GM20431 (cell line): ENCODE measurements around the gene OBSL1.

Experiments used
- in situ Hi-C: fragments of 300-500 bp; cut with MseI, MboI; formaldehyde crosslinking; loops from one replicate; pipeline ENCODE4 v1.15.0; 2020; ENCODE audit warnings: low sequenced_read_pairs; ENCODE audit not compliant: unreplicated experiment

The OBSL1 gene

DNA sequence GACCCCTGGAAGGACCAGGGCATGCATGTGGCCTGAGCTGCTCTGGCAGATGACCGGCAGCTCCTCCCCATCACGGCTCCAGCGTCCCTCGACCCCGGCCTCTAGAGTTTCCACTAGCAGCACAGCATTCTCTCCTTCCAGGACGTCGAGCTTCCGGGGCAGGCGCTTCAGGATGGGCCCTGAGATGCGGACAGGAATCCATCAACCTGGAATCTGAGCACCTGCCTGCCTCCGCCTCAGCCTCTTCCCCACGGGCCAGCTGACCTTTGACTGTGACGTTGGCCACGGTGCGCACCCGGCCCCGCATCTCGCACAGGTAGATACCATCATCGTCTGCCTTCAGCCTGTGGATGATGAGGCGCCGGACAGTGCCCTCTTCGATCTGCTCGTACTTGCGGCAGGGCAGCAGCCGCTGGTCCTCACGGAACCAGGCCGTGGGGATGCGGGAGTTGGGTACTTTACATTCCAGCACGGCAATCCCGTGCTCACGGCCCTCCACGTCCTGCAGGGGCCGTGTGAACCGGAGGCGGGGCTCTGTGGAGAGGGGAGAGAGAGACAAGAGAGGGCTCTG is 3.5 kb downstream of the OBSL1 start:
- in situ Hi-C loops = no loop called here

DNA sequence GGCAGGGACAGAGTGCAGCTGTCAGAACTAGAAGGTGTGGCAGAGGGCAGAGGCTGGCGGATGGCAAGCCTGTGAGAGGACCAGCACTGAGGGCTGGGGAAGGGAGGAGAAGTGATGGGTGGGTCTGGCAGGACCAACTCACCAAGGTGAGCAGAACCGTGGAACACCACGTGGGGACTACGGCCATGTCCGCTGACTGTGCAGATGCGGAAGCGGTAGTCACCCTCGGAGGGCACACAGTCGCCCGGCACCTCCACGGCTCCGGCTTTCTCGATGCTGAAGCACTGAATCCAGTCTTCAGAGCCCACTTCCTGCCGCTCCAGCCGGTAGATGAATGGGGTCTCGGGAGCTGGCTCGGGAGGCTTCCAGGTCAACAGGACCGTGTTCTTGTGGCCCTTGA is 4.2 kb downstream of the OBSL1 start:
- in situ Hi-C loops = no loop called here

DNA sequence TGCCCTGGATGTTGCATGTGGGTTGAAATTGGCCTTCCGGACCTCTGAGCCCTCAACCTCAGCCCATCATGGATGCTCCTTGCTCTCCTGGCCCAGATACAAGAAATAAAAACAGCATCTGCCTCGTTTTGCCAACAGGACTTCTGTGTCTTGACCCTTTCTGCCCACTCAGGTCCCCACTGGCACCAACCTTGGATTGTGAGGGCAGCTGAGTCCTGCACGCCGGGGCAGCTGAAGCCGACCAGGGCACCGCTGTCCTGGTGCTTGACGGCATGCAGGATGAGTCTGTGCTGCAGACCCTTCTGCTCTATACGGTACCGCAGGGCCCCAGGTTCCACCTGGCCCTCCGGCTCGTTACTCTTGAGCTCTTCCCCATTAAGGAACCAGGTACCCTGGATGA is 4.7 kb downstream of the OBSL1 start:
- in situ Hi-C loops = no loop called here

GRCh38 chr2:219565130-219566080 is 5.9 kb downstream of the OBSL1 start:
- in situ Hi-C loops = no loop called here

- in situ Hi-C loops = no loop called here
Observed at GRCh38 chr2:219563271-219563928, 7.9 kb downstream of the OBSL1 start.

DNA sequence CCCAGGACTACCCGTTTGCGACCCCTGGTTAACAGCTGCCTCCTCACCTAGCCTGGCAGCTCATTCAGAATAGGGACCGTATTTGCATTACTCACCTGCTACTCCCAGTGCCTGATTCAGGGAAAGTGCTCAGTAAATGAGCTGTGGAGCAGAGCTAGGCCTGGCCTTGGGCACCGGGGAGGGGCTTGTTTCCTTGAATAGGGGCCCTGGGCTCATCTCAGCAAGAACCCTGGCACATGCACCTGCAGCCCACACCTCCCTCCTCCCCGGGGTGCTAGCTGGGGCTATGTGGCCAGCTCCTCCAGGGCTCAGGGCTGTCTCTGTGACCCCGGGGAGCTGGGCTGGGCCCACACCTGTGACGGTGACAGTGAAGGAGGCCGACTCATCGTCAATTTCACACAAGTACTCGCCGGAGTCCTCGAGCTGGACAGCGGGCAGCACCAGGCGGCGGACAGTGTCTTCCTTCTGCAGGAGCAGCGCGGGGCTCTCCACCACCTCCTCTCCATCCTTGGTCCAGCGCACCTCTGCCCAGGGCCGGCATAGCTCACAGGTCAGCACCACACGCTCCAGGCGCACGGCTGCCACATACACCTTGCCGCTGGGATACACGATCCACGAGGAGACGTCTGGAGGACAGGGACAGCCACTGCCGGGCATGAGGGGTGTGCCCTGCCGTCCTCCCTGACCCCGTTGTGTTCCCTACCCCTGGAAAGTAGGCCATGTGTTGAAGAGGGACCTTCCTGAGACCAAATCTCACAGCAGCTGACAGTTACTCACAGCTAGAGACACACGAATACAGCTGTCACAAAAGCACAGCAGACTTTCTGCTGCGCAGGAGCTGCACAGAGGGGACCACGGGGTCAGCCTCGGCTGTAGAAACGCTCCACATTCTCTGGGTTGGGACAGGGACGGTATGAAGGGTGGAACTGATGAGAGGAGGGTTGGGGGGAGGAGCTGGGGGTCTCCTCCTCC is 9.0 kb downstream of the OBSL1 start:
- in situ Hi-C loops = no loop called here

GRCh38 chr2:219561179-219562048 is 9.9 kb downstream of the OBSL1 start:
- in situ Hi-C loops = no loop called here

- in situ Hi-C loops = no loop called here
Observed at GRCh38 chr2:219560893-219561178, 10.5 kb downstream of the OBSL1 start.

DNA sequence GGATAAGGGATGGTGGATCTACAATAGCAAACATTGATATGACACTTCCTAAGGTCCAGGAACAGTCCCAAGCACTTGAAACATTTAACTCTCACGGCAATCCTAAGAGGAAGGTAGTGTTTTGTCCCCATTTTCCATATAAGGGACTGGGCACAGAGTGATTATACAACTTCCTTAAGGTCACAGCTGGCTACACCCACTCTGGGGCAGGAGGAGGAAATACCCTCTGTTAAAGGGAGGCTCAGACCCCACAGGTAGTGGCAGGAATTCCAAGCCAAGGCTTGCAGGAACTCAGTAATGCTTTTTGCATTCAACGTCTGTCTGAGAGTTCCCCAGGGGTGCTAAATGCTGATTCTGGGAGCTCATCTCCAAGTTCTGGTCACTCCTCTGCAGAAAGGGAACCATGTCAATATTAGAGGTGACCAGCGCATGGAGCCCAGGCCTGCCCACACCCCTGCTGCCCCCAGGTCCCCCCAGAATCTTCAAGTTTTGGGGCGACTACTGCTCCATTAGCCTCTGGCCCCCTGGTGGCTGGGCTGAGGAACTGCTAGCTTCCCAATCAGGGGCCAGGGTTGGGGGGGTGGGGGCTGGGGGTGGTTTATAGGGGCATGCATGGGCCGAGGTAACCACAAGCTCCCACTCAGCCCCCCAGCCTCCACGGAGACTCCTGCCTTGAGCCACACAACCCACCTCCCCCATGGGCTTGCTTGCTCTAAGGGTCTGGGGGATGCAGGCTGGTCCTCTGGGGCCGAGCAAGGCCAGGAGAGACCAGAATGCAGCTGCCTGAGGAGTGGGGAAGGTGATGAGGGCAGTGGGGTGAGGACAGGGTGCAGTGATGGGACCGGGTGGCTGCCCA is 11.1 kb downstream of the OBSL1 start:
- in situ Hi-C loops = no loop called here

DNA sequence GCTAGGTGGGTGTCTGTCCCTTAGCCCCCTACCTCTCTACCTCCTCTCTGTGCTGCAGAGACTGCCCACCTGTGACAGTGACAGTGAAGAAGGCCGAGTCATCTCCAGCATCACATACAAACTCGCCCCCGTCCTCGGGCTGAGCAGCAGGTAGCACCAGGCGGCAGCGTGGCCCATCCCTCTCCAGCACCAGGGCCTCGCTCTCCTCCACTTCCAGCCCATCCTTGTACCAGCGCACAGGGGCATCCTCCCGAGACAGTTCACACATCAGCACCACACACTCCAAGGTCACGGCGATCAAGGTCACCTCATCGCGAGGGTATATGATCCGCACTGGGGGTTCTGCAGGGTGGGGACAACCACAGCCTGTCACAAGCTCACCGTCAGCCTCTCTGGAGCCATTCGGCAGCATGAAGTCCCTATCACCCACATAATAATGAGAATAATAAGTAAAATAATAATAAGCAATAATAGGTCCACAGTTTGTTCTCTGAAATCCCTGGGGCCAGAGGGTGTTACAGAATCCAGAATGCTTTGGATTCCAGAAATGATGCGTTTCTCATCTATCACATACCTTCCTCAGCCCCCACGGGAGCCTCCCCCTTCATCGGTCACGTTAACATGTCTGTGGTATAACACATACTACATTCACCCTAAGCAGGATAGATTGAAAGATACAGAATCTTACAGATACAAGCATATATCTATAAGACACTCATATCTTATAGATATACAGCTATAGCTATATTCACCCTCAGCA is 12.0 kb downstream of the OBSL1 start:
- in situ Hi-C loops = no loop called here

DNA sequence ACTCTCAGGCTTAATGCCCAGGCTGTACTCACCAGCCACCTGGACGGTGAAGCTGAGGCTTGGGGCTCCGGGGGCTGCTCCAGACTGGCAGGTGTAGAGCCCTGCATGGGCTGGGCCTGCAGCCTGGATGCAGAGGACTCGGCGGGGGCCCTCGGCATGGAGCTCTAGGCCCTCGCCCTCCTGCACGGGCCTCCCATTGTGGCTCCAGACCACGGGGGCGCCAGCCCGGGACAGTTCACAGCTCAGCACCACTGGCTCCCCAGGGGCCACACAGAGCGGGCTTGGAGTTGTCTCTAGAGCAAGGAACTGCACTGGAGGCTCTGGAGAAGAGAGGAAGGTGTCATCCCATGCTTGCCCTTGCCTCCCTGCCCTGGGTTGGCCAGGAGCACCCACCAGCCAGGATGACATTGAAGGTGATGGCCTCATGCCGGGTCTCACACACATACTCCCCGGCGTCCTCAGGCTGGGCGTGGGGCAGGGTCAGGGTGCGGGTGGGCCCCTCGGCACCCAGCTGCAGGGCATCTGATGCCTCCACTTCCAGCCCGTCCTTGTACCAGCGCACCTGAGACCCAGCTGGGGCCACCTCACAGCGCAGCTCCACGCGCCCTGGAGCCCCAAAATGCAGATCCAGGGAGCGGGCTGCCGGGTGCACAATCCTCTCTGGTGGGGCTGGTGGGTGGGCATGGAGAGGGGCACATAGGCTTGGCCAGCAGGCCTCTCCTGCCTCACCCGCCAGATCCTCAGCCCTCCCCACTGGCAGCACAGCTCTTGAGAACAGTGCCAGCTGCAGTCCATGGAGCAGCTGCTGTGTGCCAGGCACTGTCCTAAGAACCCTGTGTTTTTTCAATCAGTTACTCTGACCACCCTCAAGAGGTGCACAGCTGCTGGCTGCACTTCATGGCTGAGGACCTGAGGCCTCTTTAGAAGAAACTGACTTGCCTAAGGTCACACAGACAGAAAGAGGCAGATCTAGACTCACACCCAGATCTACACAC is 13.3 kb downstream of the OBSL1 start:
- in situ Hi-C loops = no loop called here

GRCh38 chr2:219557320-219557719 is 14.0 kb downstream of the OBSL1 start:
- in situ Hi-C loops = no loop called here

- in situ Hi-C loops = no loop called here
Observed at GRCh38 chr2:219556413-219556812, 14.9 kb downstream of the OBSL1 start.

DNA sequence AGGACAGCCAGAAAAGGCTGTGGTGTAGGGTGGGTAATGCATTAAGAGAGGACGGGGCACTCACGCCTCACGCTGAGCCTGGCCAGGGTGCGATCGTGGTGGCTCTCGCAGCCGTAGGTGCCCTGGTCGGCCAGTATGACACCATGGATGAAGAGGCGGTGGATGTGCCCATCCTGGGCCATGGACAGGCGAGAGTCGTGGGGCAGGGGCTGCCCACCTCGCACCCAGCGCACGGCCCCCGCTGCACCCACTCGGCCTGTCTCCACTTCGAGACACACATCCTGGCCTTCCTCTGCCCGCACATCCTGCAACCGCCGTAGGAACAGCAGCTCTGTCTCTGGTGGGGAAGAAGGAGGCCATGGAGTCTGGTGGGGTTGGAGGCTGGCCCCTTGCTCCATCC is 15.4 kb downstream of the OBSL1 start:
- in situ Hi-C loops = no loop called here

DNA sequence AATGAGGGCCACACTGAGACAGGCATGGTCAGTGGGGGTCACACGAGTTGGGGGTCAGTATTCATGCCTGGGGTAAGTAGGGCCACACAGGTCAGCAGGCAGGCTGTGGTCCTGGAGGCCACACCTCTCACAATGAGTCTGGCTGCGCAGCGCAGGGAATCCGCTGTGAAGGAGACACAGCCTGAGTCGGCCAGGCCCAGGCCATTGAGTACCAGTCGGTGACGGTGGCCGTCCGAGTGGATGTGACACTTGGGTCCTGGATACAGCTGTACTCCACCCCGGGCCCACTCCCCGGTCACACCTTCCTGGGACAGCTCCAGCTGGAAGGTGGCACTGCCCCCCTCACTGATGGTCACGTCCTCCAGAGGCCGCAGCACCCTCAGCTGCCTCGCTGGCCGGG is 17.0 kb downstream of the OBSL1 start:
- in situ Hi-C loops = no loop called here

GRCh38 chr2:219553463-219553963 is 17.8 kb downstream of the OBSL1 start:
- in situ Hi-C loops = no loop called here

- in situ Hi-C loops = no loop called here
Observed at GRCh38 chr2:219553168-219553417, 18.2 kb downstream of the OBSL1 start.
